CD14-positive monocyte (primary cell): Measurements from ENCODE around the gene SMAD9. TPM values are rescaled to one million over a fixed set of nuclear protein-coding genes. Genes with fewer than 3 reads are reported as not detected.

ENCODE experiments used
- DNase-seq, 3 donors: peaks; one replicate each; pipeline ENCODE4 v3.0.0-alpha.2; 2011 to 2022
- H2AFZ ChIP-seq: 2 replicates; pipeline ENCODE4 v1.6.0; 2012; ENCODE audit warnings: mild to moderate bottlenecking, low read depth, low read length, inconsistent platforms; ENCODE audit not compliant: insufficient read depth, poor library complexity, severe bottlenecking
- H3K27ac ChIP-seq, 2 donors: 1 replicate in 1 of 2; 2 replicates in 1 of 2; pipeline ENCODE4 v1.5.1; 2012 to 2013; ENCODE audit warnings: low read length in 2 of 2, control low read depth in 1 of 2, inconsistent platforms in 1 of 2, low read depth in 1 of 2, mild to moderate bottlenecking in 1 of 2
- H3K27me3 ChIP-seq, 2 donors: one replicate each; pipeline versions ENCODE4 v1.6.0 to v1.6.1; 2011 to 2013; ENCODE audit warnings: low read length in 2 of 2; ENCODE audit not compliant: control insufficient read depth in 2 of 2, insufficient read depth in 2 of 2
- H3K36me3 ChIP-seq, 2 donors: replicated peaks in 1 of 2; 1 replicate in 1 of 2; 2 replicates in 1 of 2; pipeline versions ENCODE4 v1.5.1 to v1.6.1; 2012 to 2013; ENCODE audit warnings: low read length in 2 of 2, control low read depth in 1 of 2, inconsistent platforms in 1 of 2, mild to moderate bottlenecking in 1 of 2; ENCODE audit not compliant: insufficient read depth in 2 of 2, control insufficient read depth in 1 of 2
- H3K4me1 ChIP-seq, 2 donors: 1 replicate in 1 of 2; 2 replicates in 1 of 2; pipeline versions ENCODE4 v1.5.1 to v1.6.1; 2012 to 2013; ENCODE audit warnings: low read length in 2 of 2, control low read depth in 1 of 2, inconsistent platforms in 1 of 2, mild to moderate bottlenecking in 1 of 2, moderate library complexity in 1 of 2; ENCODE audit not compliant: insufficient read depth in 2 of 2, control insufficient read depth in 1 of 2
- H3K4me2 ChIP-seq: replicated peaks from 2 replicates; pipeline ENCODE3; 2012; ENCODE audit warnings: low read length, moderate library complexity, mild to moderate bottlenecking; ENCODE audit not compliant: poor library complexity, severe bottlenecking; ENCODE audit errors: extremely low read depth
- H3K4me3 ChIP-seq, 3 experiments: fragments of 200-600 bp in 1 of 3; sonication (generic) in 1 of 3; replicated peaks in 1 of 3; 1 replicate in 2 of 3; 2 replicates in 1 of 3; pipeline ENCODE4 v1.5.1; 2011 to 2013; ENCODE audit warnings: low read length in 3 of 3, mild to moderate bottlenecking in 3 of 3, control low read depth in 2 of 3, low read depth in 2 of 3, inconsistent platforms in 1 of 3, moderate library complexity in 1 of 3
- H3K79me2 ChIP-seq: 2 replicates; pipeline ENCODE4 v1.6.0; 2012; ENCODE audit warnings: mild to moderate bottlenecking, control low read depth, inconsistent platforms, low read length, moderate library complexity; ENCODE audit not compliant: insufficient read depth
- H3K9ac ChIP-seq: 2 replicates; pipeline ENCODE4 v1.6.0; 2017; ENCODE audit warnings: low read length, mild to moderate bottlenecking; ENCODE audit not compliant: insufficient read depth, poor library complexity, severe bottlenecking
- H3K9me3 ChIP-seq, 2 donors: replicated peaks in 1 of 2; 1 replicate in 1 of 2; 2 replicates in 1 of 2; pipeline versions ENCODE4 v1.5.1 to v1.6.1; 2012 to 2013; ENCODE audit warnings: low read length in 2 of 2, control low read depth in 1 of 2; ENCODE audit not compliant: control insufficient read depth in 1 of 2, insufficient read depth in 1 of 2
- H4K20me1 ChIP-seq: 2 replicates; pipeline ENCODE4 v1.6.0; 2012; ENCODE audit warnings: mild to moderate bottlenecking, low read length, control low read depth, moderate library complexity; ENCODE audit not compliant: insufficient read depth
- H3K27ac Mint-ChIP-seq, 7 donors: one replicate each; pipeline ENCODE4 v1.8.0; 2020; ENCODE audit warnings: mild to moderate bottlenecking in 7 of 7, mixed read lengths in 7 of 7, moderate library complexity in 6 of 7, inconsistent platforms in 2 of 7
- H3K27me3 Mint-ChIP-seq, 3 donors: one replicate each; pipeline ENCODE4 v1.8.0; 2021 to 2022; ENCODE audit warnings: low read depth in 3 of 3, mild to moderate bottlenecking in 3 of 3, mixed read lengths in 3 of 3, moderate library complexity in 3 of 3, inconsistent platforms in 1 of 3
- H3K36me3 Mint-ChIP-seq, 2 donors: one replicate each; pipeline ENCODE4 v1.8.0; 2020; ENCODE audit warnings: mixed read lengths in 2 of 2, inconsistent platforms in 1 of 2, mild to moderate bottlenecking in 1 of 2
- H3K4me1 Mint-ChIP-seq: one replicate; pipeline ENCODE4 v1.8.0; 2020; ENCODE audit warnings: mild to moderate bottlenecking, mixed read lengths
- H3K4me3 Mint-ChIP-seq, 2 donors: one replicate each; pipeline ENCODE4 v1.8.0; 2020; ENCODE audit warnings: mild to moderate bottlenecking in 2 of 2, mixed read lengths in 2 of 2, moderate library complexity in 1 of 2
- H3K9me3 Mint-ChIP-seq, 7 donors: one replicate each; pipeline ENCODE4 v1.8.0; 2020 to 2022; ENCODE audit warnings: mixed read lengths in 7 of 7, mild to moderate bottlenecking in 6 of 7, moderate library complexity in 6 of 7, inconsistent platforms in 2 of 7
- CTCF ChIP-seq: fragments of 200-600 bp; IDR thresholded peaks from one replicate; pipeline ENCODE4 v1.8.0; 2022; ENCODE audit warnings: antibody characterized with exemption, mild to moderate bottlenecking
- WGBS: methylation state at CpG from one replicate; pipeline ENCODE4 v1.1.5; 2013; ENCODE audit warnings: missing lambda C conversion rate; ENCODE audit not compliant: insufficient coverage; 5-methylcytosine and 5-hydroxymethylcytosine counted together
- intact Hi-C, 2 donors: fragments of 100-400 bp; cut with micrococcal nuclease; formaldehyde crosslinking; loops; one replicate each; pipeline versions ENCODE4 v1.15.0 to v1.15.1; 2023
- polyA plus RNA-seq, 3 donors: library from polyadenylated mRNA; depleted of rRNA in 1 of 3; unstranded in 2 of 3; stranded (reverse) in 1 of 3; fragments of 300-500 nt in 2 of 3; fragments of >200 nt in 1 of 3; fragmentation: Illumina TruSeq in 2 of 3; gene quantifications; 1 replicate in 2 of 3; 2 replicates in 1 of 3; pipeline ENCODE4 v1.2.3, GENCODE V29; 2012 to 2021

SMAD9 gene
- polyA plus RNA-seq, 3 donors, result not detected

GRCh38 chr13:36818804-36819738, 101.0 kb downstream of the SMAD9 start, which contains the start of gene RFXAP:
Gene RFXAP, plus strand, starts transcription at chr13:36819222. Its CDS starts 136 bp downstream, at chr13:36819358.
- Histone ChIP-seq H3K27me3 (no peaks in the 10 kb centered on the region), H3K9me3 (no peaks in the 10 kb centered on the region), H3K4me3 (peak within 1 kb of the TSS; percentile 73 to 93 (median 80)), H3K27ac (peak within 1 kb of the TSS; percentile 30 to 81), H3K79me2 (peaks cover 48% of the 10 kb centered on the region), H2AFZ (peak within 1 kb of the TSS; percentile 99), H3K4me1 (peaks cover 17 to 30% of the 10 kb centered on the region in 2 donors), H3K9ac (peak within 1 kb of the TSS; percentile 79), H3K4me2 (peak within 1 kb of the TSS; percentile 98), H3K36me3 (no peaks in the 10 kb centered on the region), H4K20me1 (no peaks in the 10 kb centered on the region)
- Mint-ChIP-seq H3K9me3 (no peaks in the 10 kb centered on the region), H3K27me3 (peaks cover 0 to 3% (median 0%) of the 10 kb centered on the region in 3 donors), H3K27ac (peak within 1 kb of the TSS; percentile 75 to 93 (median 86)), H3K4me1 (peaks cover 48% of the 10 kb centered on the region), H3K36me3 (no peaks in the 10 kb centered on the region), H3K4me3 (peak within 1 kb of the TSS; percentile 90 to 97)
- TF ChIP-seq CTCF, result no peak
- intact Hi-C loops, result loop anchor here in 1 of 2 donors (5.0 kb wide), 1 partner anchor 472 kb away; the partner anchor contains the start of gene SPART
- 0% methylated on average over 75 of the region's 78 CpGs for WGBS
- DNase-seq, result peak; percentile 88 to 89 (median 88)

- H2AFZ ChIP-seq, result peak overlapping the region; percentile 99
- peak overlapping the region; percentile 73 to 93 (median 80) for H3K4me3 ChIP-seq
- Mint-ChIP-seq H3K4me1 (peaks cover 47% of the 10 kb centered on the region), H3K27ac (peak overlapping the region in 5 of 7 donors; percentile 75 to 91 (median 82)), H3K27me3 (peaks cover 0 to 3% (median 0%) of the 10 kb centered on the region in 3 donors), H3K4me3 (peak overlapping the region; percentile 90 to 97), H3K9me3 (no peaks in the 10 kb centered on the region), H3K36me3 (no peaks in the 10 kb centered on the region)
- intact Hi-C loops, result loop anchor here in 1 of 2 donors (5.0 kb wide), 1 partner anchor 471 kb away; the partner anchor contains the start of gene SPART
- peaks cover 17 to 31% of the 10 kb centered on the region in 2 donors for H3K4me1 ChIP-seq
- peak overlapping the region; percentile 79 for H3K9ac ChIP-seq
- peak overlapping the region; percentile 98 for H3K4me2 ChIP-seq
- H3K27ac ChIP-seq, result peak overlapping the region in 1 of 2 donors; percentile 81
- DNase-seq, result no peak
- H3K79me2 ChIP-seq, result peaks cover 39% of the 10 kb centered on the region
- H3K27me3 ChIP-seq, result no peaks in the 10 kb centered on the region
- H3K9me3 ChIP-seq, result no peaks in the 10 kb centered on the region
- WGBS, result 53% methylated on average over 6 of the region's 12 CpGs
- H3K36me3 ChIP-seq, result no peaks in the 10 kb centered on the region
- no peak for TF ChIP-seq CTCF
- H4K20me1 ChIP-seq, result no peaks in the 10 kb centered on the region
Observed at GRCh38 chr13:36817996-36818803, 101.8 kb downstream of the SMAD9 start.
